HG03139 (cell line): ENCODE results near the gene ZNF281.
"Not testable (repeated sequence)": the region's sequence is repeated elsewhere in the genome, so short reads cannot be mapped to it uniquely, and the experiment has no call there.

Source experiments
- ATAC-seq: cut with Tn5 transposase; IDR thresholded peaks from one replicate; pipeline ENCODE4 v1.9.1; 2021; ENCODE audit not compliant: unreplicated experiment

Gene ZNF281

DNA sequence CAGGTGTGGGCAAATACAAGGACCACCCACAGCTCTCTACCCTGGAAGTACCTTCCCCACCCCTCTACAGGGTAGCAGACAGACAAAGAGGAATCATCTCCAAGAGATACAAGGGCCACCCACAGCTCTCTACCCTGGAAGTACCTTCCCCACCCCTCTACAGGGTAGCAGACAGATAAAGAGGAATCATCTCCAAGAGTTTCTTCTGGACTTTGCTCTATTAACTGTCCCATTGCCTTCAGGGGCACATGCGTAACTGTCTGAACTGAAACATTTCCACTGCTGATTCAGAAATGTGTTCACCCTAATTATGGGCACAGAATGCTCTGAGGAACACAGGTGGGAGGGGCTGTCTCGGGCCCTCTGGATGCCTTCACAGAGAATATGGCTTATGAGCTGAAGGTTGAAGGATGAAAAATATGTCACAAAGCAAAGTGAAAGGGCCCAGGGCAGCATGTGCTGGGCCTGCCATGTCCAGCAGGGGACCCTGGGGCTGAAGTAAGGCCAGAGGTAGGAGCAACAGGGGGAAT is 43.9 kb downstream of the ZNF281 start:
- ATAC-seq = no peak

- ATAC-seq = no peak
Observed at GRCh38 chr1:200364831-200365230, 45.0 kb downstream of the ZNF281 start.

GRCh38 chr1:200364091-200364759 is 45.6 kb downstream of the ZNF281 start:
- ATAC-seq = no peak

DNA sequence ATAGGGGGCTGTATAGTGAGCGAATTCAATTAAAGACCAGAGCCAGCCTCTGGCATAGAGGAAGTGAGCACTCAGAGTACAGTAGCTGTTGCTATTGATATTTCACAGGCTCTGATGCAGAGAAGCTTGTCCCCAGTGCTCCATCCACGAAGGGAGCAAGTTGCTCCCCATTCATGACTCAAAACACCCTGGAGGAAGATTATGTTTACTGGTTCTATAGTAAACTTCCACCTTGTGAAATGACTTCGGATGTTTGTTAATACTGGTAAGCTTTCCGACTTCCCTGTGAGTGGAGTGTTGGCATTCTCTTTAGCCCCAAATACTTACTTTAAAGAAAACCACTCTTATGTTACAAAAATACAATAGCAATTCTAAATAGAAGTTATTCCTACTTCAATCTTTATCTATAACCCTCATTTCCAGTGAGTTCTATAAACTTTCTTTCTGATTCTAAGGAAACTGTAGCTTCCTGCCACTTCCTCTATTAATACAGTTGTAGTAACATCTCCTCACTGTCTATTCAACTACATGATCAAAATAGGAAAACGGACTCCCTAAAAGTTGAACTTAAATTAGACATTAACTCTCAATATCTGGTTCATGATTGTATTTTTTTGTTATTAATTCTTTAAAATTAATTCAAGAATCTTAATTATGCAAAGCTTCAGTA is 46.4 kb downstream of the ZNF281 start:
- ATAC-seq = no peak

- ATAC-seq = no peak
Observed at GRCh38 chr1:200362421-200362820, 47.4 kb downstream of the ZNF281 start.

DNA sequence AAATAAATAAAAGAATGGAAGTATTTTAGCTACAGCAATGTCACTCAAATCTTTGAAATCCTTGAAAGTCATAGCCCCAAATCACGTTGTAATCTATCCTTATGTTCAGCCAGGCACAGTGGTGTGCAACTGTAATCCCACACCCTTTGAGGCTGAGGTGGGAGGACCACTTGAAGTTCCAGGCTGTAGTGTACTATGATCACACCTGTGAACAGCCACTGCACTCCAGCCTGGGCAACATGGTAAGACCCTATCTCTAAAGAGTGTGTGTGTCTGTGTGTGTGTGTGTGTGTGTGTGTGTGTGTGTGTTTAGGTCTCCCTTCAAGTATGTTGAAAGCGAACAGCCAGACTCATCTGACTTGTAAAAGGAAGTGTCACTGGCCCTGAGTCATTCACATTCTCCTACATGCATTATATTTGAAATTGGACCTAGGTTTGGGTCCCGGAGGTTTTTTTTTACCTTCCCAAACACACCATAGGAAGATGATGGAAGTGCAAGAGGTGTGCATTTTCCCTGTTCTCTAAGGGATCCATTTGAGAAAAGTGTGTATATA is 50.1 kb downstream of the ZNF281 start:
- no peak for ATAC-seq

DNA sequence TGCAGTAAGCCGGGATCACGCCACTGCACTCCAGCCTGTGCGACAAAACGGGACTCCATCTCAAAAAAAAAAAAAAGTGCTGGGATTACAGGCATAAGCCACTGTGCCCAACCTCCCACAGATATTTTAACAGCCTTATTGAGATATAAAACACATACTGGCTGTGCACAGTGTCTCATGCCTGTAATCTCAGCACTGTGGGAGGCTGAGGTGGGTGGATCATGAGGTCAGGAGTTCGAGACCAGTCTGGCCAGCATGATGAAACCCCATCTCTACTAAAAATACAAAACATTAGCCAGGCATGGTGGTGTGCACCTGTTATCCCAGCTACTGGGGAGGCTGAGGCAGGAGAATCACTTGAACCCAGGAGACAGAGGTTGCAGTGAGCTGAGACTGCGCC is 51.9 kb downstream of the ZNF281 start:
- ATAC-seq = not testable (repeated sequence)

GRCh38 chr1:200355801-200356200 is 54.0 kb downstream of the ZNF281 start:
- ATAC-seq = no peak
